GM20431 (cell line): ENCODE measurements around the gene CDC45.

Source experiments
- in situ Hi-C: fragments of 300-500 bp; cut with MseI, MboI; formaldehyde crosslinking; loops from one replicate; pipeline ENCODE4 v1.15.0; 2020; ENCODE audit warnings: low sequenced_read_pairs; ENCODE audit not compliant: unreplicated experiment

Gene CDC45

DNA sequence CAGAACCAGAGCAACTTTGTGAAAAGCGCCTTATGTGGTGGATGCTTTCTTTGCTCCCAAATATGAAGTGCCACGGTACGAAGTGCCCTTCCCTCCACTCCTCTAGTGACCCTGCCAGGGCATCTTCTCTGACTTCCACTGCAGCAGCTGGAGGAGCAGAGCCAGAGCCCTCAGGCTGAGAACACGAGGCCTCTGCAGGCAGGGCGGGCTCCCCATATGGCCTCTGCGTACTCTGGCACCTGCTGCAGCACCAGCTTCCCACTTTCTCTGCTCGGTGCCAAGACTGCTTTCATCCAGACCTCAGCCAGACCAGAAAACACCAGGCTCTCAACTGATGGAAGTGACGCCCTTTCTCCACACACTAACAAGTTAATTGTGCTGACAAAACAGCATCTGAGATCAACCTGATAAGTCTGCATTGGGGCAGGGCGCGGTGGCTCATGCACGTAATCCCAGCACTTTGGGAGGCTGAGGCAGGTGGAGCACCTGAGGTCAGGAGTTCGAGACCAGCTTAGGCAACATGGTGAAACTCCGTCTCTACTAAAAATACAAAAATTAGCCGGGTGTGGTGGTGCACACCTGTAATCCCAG is 13.5 kb upstream of the CDC45 start:
- in situ Hi-C loops = no loop called here

DNA sequence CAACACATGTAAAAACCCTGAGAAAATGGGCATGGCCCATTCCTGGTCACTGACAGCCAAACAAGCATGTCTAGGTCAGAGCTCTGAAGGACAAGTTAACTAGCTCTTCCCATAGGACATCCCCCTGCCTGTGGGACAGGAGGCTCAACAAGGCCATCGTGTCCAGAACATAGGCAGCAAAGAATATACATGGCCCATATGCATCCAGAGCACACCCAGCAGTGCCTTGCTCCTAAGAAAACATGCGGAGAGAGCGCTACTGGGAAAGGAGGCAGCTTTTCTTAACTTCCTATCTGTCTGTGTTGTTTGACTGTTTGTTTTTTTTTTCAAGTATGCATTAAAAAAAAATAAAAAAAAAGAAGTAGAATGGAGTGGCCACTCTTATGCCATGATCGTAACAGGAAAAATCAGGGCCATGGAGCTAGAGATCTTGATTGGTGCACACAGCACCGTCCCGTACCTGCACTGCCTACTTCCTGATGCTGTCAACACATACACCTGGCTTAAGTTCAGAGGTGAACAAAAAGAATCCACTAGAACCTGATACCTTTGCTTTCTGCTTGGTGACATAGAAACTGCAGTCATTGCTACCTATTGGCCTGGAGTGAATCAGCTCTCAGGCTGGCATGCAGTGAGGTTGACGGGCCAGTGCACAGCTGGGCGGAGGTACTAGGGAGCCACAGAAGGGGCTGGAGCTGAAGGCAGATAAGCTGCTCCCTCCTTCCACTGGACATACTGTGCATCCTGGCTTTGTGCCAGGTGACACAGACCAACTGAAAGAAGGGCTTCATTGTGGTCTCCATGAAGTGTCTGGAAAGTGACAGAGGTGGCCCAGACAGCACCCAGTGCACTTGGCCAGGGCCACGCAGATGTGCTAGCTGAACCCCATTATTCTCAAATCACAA is 12.6 kb upstream of the CDC45 start:
- in situ Hi-C loops = no loop called here

DNA sequence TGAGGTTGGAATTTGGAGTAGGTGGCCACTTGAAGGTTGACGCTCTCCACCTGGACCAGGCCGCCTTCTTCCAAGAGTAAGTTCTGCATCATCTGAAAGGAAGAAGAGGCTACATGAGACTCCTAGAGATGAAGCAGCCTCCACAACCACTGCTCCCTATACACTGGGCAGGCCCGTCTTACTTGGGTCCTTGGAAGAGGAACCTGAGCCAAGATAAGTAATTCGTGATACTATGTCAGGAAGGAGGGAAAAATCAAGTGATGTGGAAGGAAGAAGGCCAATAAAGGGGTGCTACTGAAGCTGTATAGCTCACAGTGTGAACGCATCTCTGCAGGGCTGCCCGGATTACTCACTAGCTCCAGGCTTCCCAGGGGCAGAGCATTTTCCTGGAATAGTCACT is 11.8 kb upstream of the CDC45 start:
- in situ Hi-C loops = no loop called here

DNA sequence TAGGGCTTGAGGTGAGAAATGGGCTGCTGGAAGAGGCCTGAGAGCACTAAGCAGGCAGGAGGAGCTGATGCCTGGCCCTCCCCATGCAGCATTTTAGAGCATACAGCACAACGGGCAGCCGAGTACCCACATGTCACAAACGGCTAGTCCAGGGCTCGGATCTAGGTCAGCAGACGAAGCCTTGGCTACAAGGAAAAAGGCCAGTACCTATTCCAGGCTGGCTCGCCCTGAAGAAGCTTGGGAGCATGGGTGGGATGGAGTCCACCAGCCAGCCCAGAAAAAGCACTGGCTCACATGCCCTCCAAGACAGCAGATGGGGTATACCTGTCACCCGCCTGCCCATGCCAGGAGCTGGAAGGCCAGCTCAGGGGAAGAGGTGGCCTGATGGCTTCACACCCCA is 10.3 kb upstream of the CDC45 start:
- in situ Hi-C loops = no loop called here

DNA sequence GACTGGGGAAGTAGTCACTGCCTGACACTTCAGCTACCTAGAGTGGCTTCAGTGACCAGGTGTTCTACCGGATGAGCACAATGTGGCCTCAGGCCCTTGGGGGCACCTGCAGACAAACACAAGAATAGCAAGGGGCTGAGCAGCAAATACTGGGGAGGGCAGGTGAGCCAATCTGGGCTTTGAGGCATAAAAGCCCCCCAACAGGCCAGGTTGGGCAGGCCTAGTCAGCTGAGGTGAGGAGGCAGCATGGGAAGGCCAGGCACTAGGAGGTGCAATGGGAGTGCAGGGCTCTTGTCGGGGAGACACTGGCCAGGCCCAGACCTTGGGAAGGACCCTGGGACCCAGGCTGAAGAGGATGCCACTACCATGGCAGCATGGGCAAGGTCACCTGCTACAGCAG is 9.7 kb upstream of the CDC45 start:
- in situ Hi-C loops = no loop called here

DNA sequence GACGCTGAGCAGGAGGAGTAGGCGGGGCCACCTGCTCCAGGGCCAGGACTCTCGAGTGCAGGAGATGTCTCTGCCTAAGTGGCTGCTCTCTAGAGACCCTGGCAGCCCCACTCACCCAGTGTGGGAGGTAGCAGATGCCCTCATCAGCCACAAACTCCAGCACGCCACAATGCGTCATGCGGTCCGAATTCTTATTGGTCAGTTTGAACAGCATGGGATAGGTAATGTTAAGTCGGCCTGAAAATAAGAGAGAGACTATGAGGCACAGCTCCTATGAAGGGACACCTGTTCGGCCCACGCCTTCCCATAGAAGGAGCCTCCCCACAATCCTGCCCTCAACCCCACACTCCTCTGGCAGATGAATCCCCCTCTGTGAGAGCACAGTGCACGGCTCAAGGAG is 8.1 kb upstream of the CDC45 start:
- in situ Hi-C loops = no loop called here

DNA sequence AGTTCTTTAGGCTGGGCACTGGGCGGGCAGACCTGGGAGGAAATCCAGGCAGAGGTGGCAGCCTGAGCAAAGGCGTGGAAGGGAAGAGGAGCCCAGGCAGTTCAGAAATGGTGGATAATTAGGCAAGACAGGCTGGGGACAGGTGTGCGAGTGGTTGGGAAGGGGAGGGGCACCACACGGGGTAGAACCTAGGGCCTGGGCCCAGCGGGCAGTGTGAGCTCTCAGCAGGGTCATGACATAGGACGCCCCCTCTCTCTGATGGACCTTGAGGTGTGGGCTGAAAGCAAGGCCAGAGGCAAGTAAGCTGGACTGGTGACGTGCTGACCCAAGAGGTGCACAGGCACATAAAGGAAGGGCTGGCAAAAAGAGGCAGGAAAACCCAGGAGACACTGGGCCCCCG is 7.5 kb upstream of the CDC45 start:
- in situ Hi-C loops = no loop called here

DNA sequence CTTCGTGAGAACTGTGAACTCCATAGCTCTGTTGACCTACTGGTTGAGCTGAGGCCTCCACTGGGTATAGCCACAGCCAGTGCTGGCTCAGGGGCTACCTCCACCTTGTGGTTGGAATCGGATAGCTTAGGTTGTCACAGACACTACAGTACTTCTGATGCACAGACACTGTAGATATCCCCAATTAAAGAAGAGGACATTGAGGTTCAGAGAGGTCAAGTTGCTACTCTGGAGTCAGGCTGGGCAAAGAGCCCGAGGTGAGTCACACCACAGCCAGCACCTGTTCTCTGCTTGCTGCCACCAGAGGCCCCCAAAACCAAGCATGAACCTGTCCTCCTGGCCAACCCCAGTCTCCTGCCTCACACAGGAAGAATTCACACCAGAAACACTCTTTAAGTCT is 6.1 kb upstream of the CDC45 start:
- in situ Hi-C loops = no loop called here

DNA sequence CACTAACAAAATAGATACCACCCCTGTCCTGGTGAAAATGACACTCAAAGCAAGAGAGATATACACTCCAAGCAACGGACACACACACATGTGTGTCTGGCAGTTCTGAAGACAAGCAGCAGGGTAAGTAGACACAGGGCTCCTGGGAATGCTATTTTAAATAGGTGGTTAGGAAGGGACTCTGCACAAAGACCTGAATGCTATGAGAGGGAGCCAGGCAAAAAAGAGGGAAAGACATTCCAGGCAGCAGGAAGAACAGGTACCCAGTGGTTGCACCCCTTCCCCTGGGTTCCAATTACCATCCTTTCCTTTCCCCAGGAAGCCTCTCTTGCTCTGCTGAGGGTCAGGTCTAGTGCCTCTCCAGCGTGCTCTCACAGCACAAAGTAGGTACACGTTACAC is 3.7 kb upstream of the CDC45 start:
- in situ Hi-C loops = loop anchor here (25.0 kb wide), 1 partner anchor 289 kb away; the partner anchor contains the start of gene SLC25A1

DNA sequence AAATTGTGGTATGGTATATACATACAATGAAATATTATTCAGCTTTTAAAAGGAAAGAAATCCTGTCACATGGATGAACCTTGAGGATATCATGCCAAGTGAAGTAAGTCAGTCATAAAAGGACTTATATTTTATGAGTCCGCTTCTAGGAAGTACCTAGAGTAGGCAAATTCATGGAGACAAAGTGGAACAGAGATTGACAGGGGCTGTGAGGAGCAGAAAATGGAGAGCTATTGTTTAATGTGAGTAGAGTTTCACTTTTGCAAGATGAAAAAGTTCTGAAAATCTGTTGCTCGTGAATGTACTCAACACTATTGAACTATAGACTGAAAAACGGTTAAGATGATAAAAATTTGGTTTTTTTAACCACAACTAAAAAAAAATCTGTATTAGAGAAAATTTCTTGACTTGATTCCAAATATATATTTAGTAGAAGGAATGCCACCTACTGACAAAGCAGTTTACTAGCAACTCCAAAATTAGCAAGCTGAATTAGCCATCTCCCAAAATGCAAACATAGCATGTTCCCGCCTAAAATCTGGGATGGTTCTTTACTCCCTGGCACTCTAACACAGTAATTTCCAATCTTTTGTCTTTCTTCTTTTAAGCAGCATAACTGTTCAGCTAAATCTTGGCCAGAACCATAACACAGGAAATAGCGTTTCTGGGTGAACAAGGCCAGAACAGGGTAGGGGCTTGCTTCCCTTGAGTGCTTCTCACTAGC is 2.2 kb upstream of the CDC45 start:
- in situ Hi-C loops = loop anchor here (25.0 kb wide), 1 partner anchor 290 kb away; the partner anchor contains the start of gene SLC25A1

DNA sequence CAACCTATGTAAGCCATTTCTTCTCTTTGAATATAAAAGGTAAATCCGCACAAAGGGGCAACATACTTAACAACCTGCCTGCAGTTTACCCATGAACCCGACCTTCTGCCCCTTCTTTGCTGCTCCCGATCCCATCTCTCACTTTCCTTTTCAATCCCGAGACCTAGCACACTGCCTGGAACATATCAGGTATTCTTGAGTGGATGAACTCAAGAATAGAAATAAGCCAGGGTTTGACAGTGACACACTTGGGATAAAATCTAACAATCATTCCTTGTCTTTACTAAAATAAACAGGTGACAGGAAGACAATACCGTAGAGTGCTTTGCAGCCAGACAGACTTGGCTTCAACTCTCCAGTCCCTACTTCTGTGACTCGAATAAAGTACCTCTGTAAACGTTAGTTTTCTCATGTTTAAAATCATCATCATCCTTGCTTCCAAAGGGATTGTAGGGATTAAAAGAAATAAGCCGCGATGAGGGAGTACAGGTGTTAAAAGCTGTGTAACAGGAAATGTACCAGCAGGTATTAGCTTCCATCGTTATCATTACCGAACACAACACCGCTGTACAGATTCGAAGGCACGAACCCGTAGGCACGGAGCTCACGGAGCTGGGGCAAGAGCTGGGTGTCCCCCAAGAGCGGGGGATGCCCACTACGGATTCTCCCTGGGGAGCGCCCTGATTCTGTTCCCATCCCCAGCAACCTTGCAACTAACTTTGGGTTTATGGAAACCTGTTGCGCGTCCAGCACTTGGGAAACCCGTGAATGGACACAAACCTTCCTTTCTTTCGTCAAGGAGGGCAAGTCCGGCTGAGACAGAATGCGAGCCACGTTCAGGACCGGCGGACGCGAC is 1.4 kb upstream of the CDC45 start:
- in situ Hi-C loops = loop anchor here (25.0 kb wide), 1 partner anchor 291 kb away; the partner anchor contains the start of gene SLC25A1

DNA sequence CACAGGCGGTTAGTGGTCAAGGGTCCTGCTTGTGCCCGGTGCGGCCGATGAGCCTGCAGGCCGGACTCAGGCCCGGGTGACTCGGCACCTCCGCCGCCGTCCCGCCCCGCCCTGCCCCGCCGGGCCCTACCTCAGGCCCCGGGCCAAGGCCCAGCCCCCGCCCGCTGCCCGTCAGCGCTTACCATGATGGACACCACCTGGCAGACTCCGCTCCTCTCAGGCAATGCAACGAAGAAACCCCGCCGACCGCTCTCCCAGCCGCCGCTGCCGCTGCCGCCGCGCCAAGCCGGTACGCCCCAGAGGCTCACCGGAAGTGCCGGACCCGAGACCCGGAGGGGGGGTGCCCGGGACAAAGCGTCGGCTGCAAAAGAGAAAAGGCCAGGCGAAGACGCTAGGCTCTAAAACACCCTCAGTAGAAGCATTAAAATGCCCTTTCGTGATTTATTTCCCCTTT is 792 bp upstream of the CDC45 start, which contains the start of gene UFD1:
UFD1 (minus strand) TSS at position 293 of the 454 bp plus-strand sequence; CDS start at position 185, 108 bp downstream.
- in situ Hi-C loops = loop anchor here (25.0 kb wide), 1 partner anchor 292 kb away; the partner anchor contains the start of gene SLC25A1

DNA sequence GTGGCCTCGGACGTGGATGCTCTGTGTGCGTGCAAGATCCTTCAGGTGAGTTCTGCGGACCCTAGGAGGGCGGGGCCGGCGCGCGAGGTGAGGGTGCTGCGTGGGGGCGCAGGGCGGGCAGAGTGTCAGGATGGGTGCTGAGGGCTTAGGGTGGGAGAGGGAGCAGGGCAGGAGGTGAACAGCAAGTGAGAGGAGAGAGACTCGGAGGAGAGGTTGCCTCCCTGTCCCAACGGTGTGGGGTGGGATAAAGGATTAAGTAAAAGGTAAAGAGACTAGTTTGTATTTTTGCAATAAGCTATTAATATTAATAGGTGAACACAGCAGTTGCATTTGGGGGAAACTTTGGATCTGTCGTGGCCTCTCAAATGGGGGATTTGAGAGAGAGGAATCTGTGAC is 451 bp downstream of the CDC45 start:
- in situ Hi-C loops = loop anchor here (25.0 kb wide), 1 partner anchor 293 kb away; the partner anchor contains the start of gene SLC25A1

DNA sequence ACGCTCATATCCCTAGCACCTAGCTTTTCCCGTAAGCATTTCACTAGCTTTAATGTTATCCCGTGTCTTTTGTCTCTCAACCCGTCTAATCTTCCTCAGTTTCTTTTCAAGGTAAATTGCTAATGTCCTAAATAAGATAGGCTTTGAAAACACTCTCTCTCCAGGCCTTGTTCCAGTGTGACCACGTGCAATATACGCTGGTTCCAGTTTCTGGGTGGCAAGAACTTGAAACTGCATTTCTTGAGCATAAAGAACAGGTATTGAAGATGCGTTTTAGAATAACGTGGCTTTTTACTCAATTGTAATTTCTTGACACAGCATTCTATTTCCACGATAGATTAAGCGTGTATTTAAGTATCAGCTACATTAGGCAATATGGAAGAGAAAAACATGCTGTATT is 1.1 kb downstream of the CDC45 start:
- in situ Hi-C loops = loop anchor here (25.0 kb wide), 1 partner anchor 293 kb away; the partner anchor contains the start of gene SLC25A1

DNA sequence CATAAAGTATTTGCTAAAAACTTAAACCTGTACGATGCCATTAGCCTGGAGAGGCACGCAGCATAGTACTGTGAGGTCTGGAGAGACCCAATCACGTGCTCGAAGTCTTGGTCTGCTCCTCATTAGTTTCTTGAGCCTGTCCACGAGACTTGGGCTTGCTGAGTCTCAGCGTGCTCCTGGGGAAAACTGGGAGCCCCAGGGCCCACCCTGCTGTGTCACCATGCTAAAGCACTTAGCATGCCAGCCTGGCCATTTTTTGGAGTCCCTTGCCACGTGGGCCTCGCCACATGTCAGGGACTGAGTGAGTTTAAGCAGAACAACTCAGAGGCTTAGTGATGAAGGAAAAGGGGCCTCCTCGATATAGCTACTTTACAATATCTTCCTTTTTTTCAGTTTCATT is 2.6 kb downstream of the CDC45 start:
- in situ Hi-C loops = loop anchor here (25.0 kb wide), 1 partner anchor 295 kb away; the partner anchor contains the start of gene SLC25A1

DNA sequence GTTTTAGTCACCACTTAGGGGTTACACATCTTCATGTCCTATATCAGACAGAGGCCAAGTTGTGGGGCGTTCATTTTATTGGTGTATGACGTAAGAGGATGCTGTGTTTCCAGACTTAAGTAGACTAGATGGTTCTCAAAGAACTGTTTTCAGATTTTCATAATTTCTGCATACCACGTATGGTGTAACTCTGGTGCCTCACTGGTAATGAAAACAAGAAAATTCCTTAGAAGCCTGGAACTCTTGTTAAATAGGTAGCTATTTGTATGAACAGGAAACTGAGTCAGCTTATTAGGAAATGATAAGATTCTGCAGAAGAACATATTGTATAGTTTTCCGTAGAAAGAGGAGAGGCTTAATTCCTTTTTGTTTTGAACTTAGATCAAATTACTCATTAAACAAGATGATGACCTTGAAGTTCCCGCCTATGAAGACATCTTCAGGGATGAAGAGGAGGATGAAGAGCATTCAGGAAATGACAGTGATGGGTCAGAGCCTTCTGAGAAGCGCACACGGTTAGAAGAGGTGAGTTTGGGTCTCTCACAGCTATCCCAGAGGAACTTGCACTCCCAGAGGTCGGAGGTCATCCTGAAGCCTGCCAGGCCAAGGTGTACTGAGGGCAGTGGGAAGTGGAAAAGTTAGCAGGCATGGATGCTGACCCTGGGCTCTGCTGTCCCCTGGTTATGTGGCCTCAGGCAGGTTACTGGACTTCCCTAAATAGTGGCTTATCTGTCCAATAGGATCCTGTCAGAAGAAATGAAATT is 3.9 kb downstream of the CDC45 start:
- in situ Hi-C loops = loop anchor here (25.0 kb wide), 1 partner anchor 296 kb away; the partner anchor contains the start of gene SLC25A1

DNA sequence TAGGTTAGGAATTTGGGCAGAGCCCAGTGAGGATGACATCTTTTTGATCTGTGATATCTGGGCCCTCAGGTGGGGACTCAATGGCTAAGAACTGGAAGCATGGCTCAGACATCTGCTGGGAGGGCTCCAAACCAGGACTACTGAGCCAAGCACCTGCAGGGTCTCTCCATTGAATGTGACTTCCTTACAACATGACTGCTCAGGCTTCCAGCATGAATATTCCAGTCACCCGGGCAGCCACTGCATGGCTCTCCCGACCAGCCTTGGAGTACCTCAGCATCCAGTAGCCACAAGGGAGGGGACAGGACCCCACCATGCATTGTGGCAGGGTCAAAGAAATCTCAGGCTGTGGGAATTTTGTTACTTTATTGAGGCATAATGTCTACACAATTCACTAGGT is 8.6 kb downstream of the CDC45 start:
- in situ Hi-C loops = loop anchor here (25.0 kb wide), 1 partner anchor 301 kb away; the partner anchor contains the start of gene SLC25A1
